ENCODE data around the gene TMEM40. TPM values are rescaled to one million over a fixed set of nuclear protein-coding genes. Genes with fewer than 3 reads are reported as not detected.

Gene TMEM40
- total and polyA plus RNA-seq, 2 donors (not counting 1 experiment from before 2014, with no cell fraction given) = 0.33 TPM; not detected in 1

DNA sequence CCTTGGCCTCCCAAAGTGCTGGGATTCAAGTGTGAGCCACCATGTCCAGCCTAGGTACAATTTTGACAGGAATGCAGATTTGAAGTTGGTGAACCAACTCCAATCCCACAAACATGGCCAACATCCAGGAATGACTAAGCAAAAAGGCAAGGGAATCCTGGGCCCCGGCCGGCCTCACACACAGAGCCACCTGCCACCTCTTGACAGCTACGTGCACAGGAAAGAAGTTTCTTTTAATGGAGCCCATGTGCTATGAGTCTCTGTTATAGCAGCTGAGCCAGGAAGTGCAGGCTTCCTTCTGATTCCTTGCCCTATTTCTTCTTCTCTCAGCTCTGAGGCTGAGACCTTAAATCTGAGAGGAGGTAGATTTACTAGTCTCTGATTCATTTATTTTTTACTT is 8.8 kb downstream of the TMEM40 start:
- no peak overlapping the region for H3K9ac ChIP-seq (ENCODE audit: low read length)
- peak overlapping the region in 1 of 2 donors; percentile 8 for H3K27ac ChIP-seq (ENCODE audit: low read length in 2 of 2)
- H3K4me1 ChIP-seq (ENCODE audit: control insufficient read depth in 2 of 2, insufficient read depth in 2 of 2, low read length in 2 of 2) = peaks cover 26 to 28% of the 10 kb centered on the region in 2 donors
- no peak overlapping the region for H3K4me3 Mint-ChIP-seq
- no CpG with 5 or more reads among the region's 3 CpGs for WGBS (ENCODE audit: insufficient coverage)
- H2AFZ ChIP-seq (ENCODE audit: insufficient read depth, low read depth, low read length, poor library complexity, severe bottlenecking) = no peak overlapping the region
- H3K27me3 ChIP-seq (replicated peaks in 1 of 4; ENCODE audit: control extremely low read depth in 1 of 4, control insufficient read depth in 3 of 4, insufficient read depth in 4 of 4, low read length in 3 of 4) = peaks cover 0 to 5% (median 1%) of the 10 kb centered on the region in 4 experiments
- H3K27me3 Mint-ChIP-seq = no peaks in the 10 kb centered on the region
- no peaks in the 10 kb centered on the region for H3K9me3 ChIP-seq (ENCODE audit: control extremely low read depth in 1 of 3, control insufficient read depth in 2 of 3, insufficient read depth in 1 of 3, low read length in 2 of 3)
- no peak for TF ChIP-seq EZH2 (IDR thresholded peaks at IDR 0.05; ENCODE audit: borderline replicate concordance, insufficient read depth, low read depth, low read length, poor library complexity, severe bottlenecking)
- TF ChIP-seq, protein P1, sequence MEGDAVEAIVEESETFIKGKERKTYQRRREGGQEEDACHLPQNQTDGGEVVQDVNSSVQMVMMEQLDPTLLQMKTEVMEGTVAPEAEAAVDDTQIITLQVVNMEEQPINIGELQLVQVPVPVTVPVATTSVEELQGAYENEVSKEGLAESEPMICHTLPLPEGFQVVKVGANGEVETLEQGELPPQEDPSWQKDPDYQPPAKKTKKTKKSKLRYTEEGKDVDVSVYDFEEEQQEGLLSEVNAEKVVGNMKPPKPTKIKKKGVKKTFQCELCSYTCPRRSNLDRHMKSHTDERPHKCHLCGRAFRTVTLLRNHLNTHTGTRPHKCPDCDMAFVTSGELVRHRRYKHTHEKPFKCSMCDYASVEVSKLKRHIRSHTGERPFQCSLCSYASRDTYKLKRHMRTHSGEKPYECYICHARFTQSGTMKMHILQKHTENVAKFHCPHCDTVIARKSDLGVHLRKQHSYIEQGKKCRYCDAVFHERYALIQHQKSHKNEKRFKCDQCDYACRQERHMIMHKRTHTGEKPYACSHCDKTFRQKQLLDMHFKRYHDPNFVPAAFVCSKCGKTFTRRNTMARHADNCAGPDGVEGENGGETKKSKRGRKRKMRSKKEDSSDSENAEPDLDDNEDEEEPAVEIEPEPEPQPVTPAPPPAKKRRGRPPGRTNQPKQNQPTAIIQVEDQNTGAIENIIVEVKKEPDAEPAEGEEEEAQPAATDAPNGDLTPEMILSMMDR (IDR thresholded peaks at IDR 0.05) = no peak
- POLR2A ChIA-PET = no interaction called here
- peaks cover 32% of the 10 kb centered on the region for H3K4me1 Mint-ChIP-seq
- intact Hi-C loops (cut with micrococcal nuclease) = no loop called here
- ATAC-seq (ENCODE audit: low read depth) (no peak), DNase-seq (no peak)
- CTCF ChIA-PET = interaction anchor here (0.9 to 1.3 kb wide), 3 partner anchors 9 to 60 kb away, joined by 3 to 5 read pairs (median 4); partner anchors contain the start of gene TMEM40
- no peaks in the 10 kb centered on the region for H3K36me3 ChIP-seq (replicated peaks in 1 of 2; ENCODE audit: control extremely low read depth in 1 of 2, control insufficient read depth in 1 of 2, extremely low read depth in 1 of 2, insufficient read depth in 2 of 2, low read length in 1 of 2)
- no peaks in the 10 kb centered on the region for H3K79me2 ChIP-seq (ENCODE audit: control insufficient read depth, insufficient read depth, low read length)
- H3K4me2 ChIP-seq (replicated peaks; ENCODE audit: low read depth, low read length, poor library complexity, severe bottlenecking) = peak overlapping the region; percentile 61
- no peak overlapping the region for H3K4me3 ChIP-seq (ENCODE audit: control extremely low read depth in 1 of 5, extremely low read depth in 1 of 5, insufficient read depth in 1 of 5, low read depth in 2 of 5, low read length in 4 of 5)
- no peaks in the 10 kb centered on the region for H4K20me1 ChIP-seq (ENCODE audit: control insufficient read depth, insufficient read depth, low read length, poor library complexity, severe bottlenecking)
- H3K27ac Mint-ChIP-seq = no peak overlapping the region
- no peaks in the 10 kb centered on the region for H3K9me3 Mint-ChIP-seq (ENCODE audit: insufficient read depth)

DNA sequence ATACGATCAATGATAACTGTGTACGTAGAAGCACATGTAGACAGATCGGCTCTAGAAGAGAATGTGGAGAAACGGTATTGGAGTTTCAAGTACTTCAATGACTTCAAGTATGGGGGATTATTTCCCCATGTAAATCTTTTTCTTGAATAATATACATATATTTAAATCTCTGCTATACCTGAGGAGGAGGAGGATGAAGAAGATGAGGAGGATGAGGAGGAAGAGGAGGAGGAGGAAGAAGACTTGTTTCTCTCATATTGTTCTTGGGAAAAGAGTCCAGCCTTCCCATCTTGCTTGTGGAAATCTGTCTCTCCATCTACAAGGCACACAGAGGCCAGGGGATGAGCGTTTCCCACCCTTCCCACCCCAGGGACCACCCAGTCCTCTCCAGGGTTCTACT is 10.6 kb downstream of the TMEM40 start:
- Histone ChIP-seq H3K4me2 (replicated peaks; ENCODE audit: low read depth, low read length, poor library complexity, severe bottlenecking) (peak overlapping the region; percentile 61), H3K27me3 (replicated peaks in 1 of 4; ENCODE audit: control extremely low read depth in 1 of 4, control insufficient read depth in 3 of 4, insufficient read depth in 4 of 4, low read length in 3 of 4) (peaks cover 0 to 7% (median 0%) of the 10 kb centered on the region in 4 experiments), H3K9me3 (ENCODE audit: control extremely low read depth in 1 of 3, control insufficient read depth in 2 of 3, insufficient read depth in 1 of 3, low read length in 2 of 3) (no peaks in the 10 kb centered on the region), H3K27ac (ENCODE audit: low read length in 2 of 2) (no peak overlapping the region), H3K79me2 (ENCODE audit: control insufficient read depth, insufficient read depth, low read length) (no peaks in the 10 kb centered on the region), H3K36me3 (replicated peaks in 1 of 2; ENCODE audit: control extremely low read depth in 1 of 2, control insufficient read depth in 1 of 2, extremely low read depth in 1 of 2, insufficient read depth in 2 of 2, low read length in 1 of 2) (no peaks in the 10 kb centered on the region), H3K4me1 (ENCODE audit: control insufficient read depth in 2 of 2, insufficient read depth in 2 of 2, low read length in 2 of 2) (peaks cover 26 to 28% of the 10 kb centered on the region in 2 donors), H3K4me3 (ENCODE audit: control extremely low read depth in 1 of 5, extremely low read depth in 1 of 5, insufficient read depth in 1 of 5, low read depth in 2 of 5, low read length in 4 of 5) (no peak overlapping the region), H4K20me1 (ENCODE audit: control insufficient read depth, insufficient read depth, low read length, poor library complexity, severe bottlenecking) (no peaks in the 10 kb centered on the region), H2AFZ (ENCODE audit: insufficient read depth, low read depth, low read length, poor library complexity, severe bottlenecking) (no peak overlapping the region), H3K9ac (ENCODE audit: low read length) (no peak overlapping the region)
- H3K27ac Mint-ChIP-seq = no peak overlapping the region
- H3K27me3 Mint-ChIP-seq = peaks cover 6% of the 10 kb centered on the region
- H3K4me1 Mint-ChIP-seq = peaks cover 32% of the 10 kb centered on the region
- ATAC-seq (ENCODE audit: low read depth) (no peak), DNase-seq (no peak)
- CTCF ChIA-PET = interaction anchor here (1.2 kb wide), 2 partner anchors 28 to 62 kb away, joined by 3 to 4 read pairs; no protein-coding TSS in a partner anchor
- intact Hi-C loops (cut with micrococcal nuclease) = no loop called here
- WGBS (ENCODE audit: insufficient coverage) = no CpG with 5 or more reads among the region's 5 CpGs
- no peaks in the 10 kb centered on the region for H3K9me3 Mint-ChIP-seq (ENCODE audit: insufficient read depth)
- TF ChIP-seq, protein P1 (IDR thresholded peaks at IDR 0.05) = no peak
- TF ChIP-seq EZH2 (IDR thresholded peaks at IDR 0.05; ENCODE audit: borderline replicate concordance, insufficient read depth, low read depth, low read length, poor library complexity, severe bottlenecking) = no peak
- POLR2A ChIA-PET = no interaction called here
- H3K4me3 Mint-ChIP-seq = peak overlapping the region; percentile 18

All from B cell (primary cell).